HepG2 (cell line): Measurements from ENCODE around the gene SH3BP5. TPM values are rescaled to one million over a fixed set of nuclear protein-coding genes. Genes with fewer than 3 reads are reported as not detected.

Experiments used
- ATAC-seq: fragments of 200-7000 bp; cut with Tn5 transposase; 3 replicates; pipeline ENCODE4 v1.9.1; 2020; ENCODE audit warnings: mild to moderate bottlenecking, moderate library complexity
- BruUV-seq: library from RNA; stranded (reverse); fragments of 400-500 nt; replicated peaks from 2 replicates; lab custom pipeline; 2021; lab: Mats Ljungman, UMichigan
- CTCF ChIA-PET: fragments of 300-600 bp; formaldehyde crosslinking; extraction: SDS; loops from one replicate; lab custom pipeline; 2021; ENCODE audit warnings: low total read pairs, inconsistent platforms, low intra/inter-chr PET ratio; lab: Yijun Ruan, JAX
- POLR2A ChIA-PET: fragments of 350-600 bp; sonication (Branson Sonifier 250); formaldehyde crosslinking; loops from one replicate; lab custom pipeline; 2020; ENCODE audit warnings: antibody characterized with exemption, inconsistent platforms; lab: Yijun Ruan, JAX
- DNase-seq: peaks from one replicate; pipeline ENCODE4 v3.0.0-alpha.2; 2015; ENCODE audit warnings: low spot score
- FAIRE-seq: peaks from 3 replicates; lab custom pipeline; 2011; peaks lifted over from hg19 to GRCh38; lab: Jason Lieb, UNC
- H2AFZ ChIP-seq: one replicate; pipeline ENCODE4 v1.6.1; 2011; ENCODE audit warnings: low read length, inconsistent platforms
- H3K27ac ChIP-seq: fragments of 300-600 bp; 3 replicates; pipeline ENCODE4 v1.8.0; 2011; ENCODE audit warnings: mixed run types, mild to moderate bottlenecking, mixed read lengths, low read length, inconsistent platforms; ENCODE audit not compliant: insufficient read depth; ENCODE audit errors: extremely low read length
- H3K27me3 ChIP-seq, 2 experiments: fragments of 200-600 bp in 1 of 2; 2 replicates in 1 of 2; 3 replicates in 1 of 2; pipeline versions ENCODE4 v1.6.0 to v1.8.0; 2011; ENCODE audit warnings: low read length in 2 of 2, mild to moderate bottlenecking in 2 of 2, moderate library complexity in 2 of 2, inconsistent platforms in 1 of 2; ENCODE audit not compliant: insufficient read depth in 2 of 2, control insufficient read depth in 1 of 2
- H3K36me3 ChIP-seq, 2 experiments: fragments of 200-600 bp in 1 of 2; replicated peaks in 1 of 2; 2 replicates in 1 of 2; 3 replicates in 1 of 2; pipeline versions ENCODE4 v1.5.1 to v1.8.0; 2011; ENCODE audit warnings: low read length in 2 of 2, inconsistent platforms in 1 of 2; ENCODE audit not compliant: insufficient read depth in 2 of 2, control insufficient read depth in 1 of 2
- H3K4me1 ChIP-seq: 2 replicates; pipeline ENCODE4 v1.5.1; 2012; ENCODE audit warnings: low read length, inconsistent platforms; ENCODE audit not compliant: insufficient read depth
- H3K4me2 ChIP-seq: 2 replicates; pipeline ENCODE4 v1.6.0; 2011; ENCODE audit warnings: low read depth, low read length, inconsistent platforms
- H3K4me3 ChIP-seq, 3 experiments: fragments of 200-600 bp in 1 of 3; sonication (generic), shearing (Covaris generic) in 1 of 3; replicated peaks in 1 of 3; 2 replicates each; pipeline ENCODE4 v1.5.1; 2011 to 2016; ENCODE audit warnings: low read length in 3 of 3, inconsistent platforms in 2 of 3, low read depth in 2 of 3, mild to moderate bottlenecking in 2 of 3, control low read depth in 1 of 3, mixed read lengths in 1 of 3; ENCODE audit not compliant: insufficient read depth in 1 of 3
- H3K79me2 ChIP-seq: one replicate; pipeline ENCODE4 v1.6.1; 2011; ENCODE audit warnings: low read length, inconsistent platforms; ENCODE audit not compliant: insufficient read depth
- H3K9ac ChIP-seq: 2 replicates; pipeline ENCODE4 v1.6.0; 2011; ENCODE audit warnings: mild to moderate bottlenecking, low read depth, low read length, inconsistent platforms; ENCODE audit not compliant: insufficient read depth
- H3K9me3 ChIP-seq: 2 replicates; pipeline ENCODE4 v1.5.1; 2012; ENCODE audit warnings: mild to moderate bottlenecking, low read length
- H4K20me1 ChIP-seq: 2 replicates; pipeline ENCODE4 v1.6.0; 2011; ENCODE audit warnings: inconsistent platforms, mild to moderate bottlenecking, low read length, moderate library complexity; ENCODE audit not compliant: insufficient read depth
- ATRX ChIP-seq: sonication (generic); formaldehyde crosslinking; IDR thresholded peaks from 2 replicates; pipeline ENCODE4 v1.4.0; 2020; ENCODE audit warnings: missing genetic modification reagents, borderline replicate concordance
- GATA4 ChIP-seq: sonication (generic); IDR thresholded peaks from 2 replicates; pipeline ENCODE4 v1.6.1; 2016; ENCODE audit warnings: antibody characterized with exemption, low read depth, borderline replicate concordance
- GLI4 ChIP-seq: sonication (generic); formaldehyde crosslinking; IDR thresholded peaks from 2 replicates; pipeline ENCODE4 v1.5.1; 2020; ENCODE audit warnings: missing genetic modification reagents, mild to moderate bottlenecking, moderate library complexity, borderline replicate concordance
- IRF2 ChIP-seq: IDR thresholded peaks from 2 replicates; pipeline ENCODE4 v1.6.1; 2018; ENCODE audit warnings: missing genetic modification reagents, missing compliant biosample characterization
- MLLT10 ChIP-seq: sonication (generic); formaldehyde crosslinking; IDR thresholded peaks from 2 replicates; pipeline ENCODE4 v1.4.0; 2020; ENCODE audit warnings: missing genetic modification reagents
- MYC ChIP-seq: sonication (generic); formaldehyde crosslinking; IDR thresholded peaks from 2 replicates; pipeline ENCODE4 v1.9.0; 2021; ENCODE audit warnings: missing genetic modification reagents, borderline replicate concordance
- NFIB ChIP-seq: sonication (generic); formaldehyde crosslinking; IDR thresholded peaks from 2 replicates; pipeline ENCODE4 v1.9.0; 2021; ENCODE audit warnings: missing genetic modification reagents, mild to moderate bottlenecking, borderline replicate concordance
- ZNF75D ChIP-seq: sonication (generic); formaldehyde crosslinking; IDR thresholded peaks from 2 replicates; pipeline ENCODE4 v1.8.1; 2023; ENCODE audit warnings: missing genetic modification reagents, mild to moderate bottlenecking, borderline replicate concordance
- ZNF761 ChIP-seq: sonication (generic); formaldehyde crosslinking; conservative IDR thresholded peaks from 2 replicates; pipeline ENCODE4 v1.4.0; 2020; ENCODE audit warnings: mild to moderate bottlenecking, missing genetic modification reagents
- WGBS: methylation state at CpG from one replicate; pipeline ENCODE4 v1.1.6; 2017; ENCODE audit warnings: low lambda C conversion rate; 5-methylcytosine and 5-hydroxymethylcytosine counted together
- in situ Hi-C: cut with HindIII; loops from 2 replicates; pipeline ENCODE4 v1.10.0; 2017; ENCODE audit warnings: low pct_unique_long_range_greater_than_20kb; ENCODE audit not compliant: extremely low pct_ligation_motif_present
- intact Hi-C: fragments of 100-400 bp; cut with micrococcal nuclease; formaldehyde crosslinking; loops from one replicate; pipeline ENCODE4 v1.10.0; 2022; ENCODE audit not compliant: unreplicated experiment
- polyA plus RNA-seq, 8 experiments: library from polyadenylated mRNA; depleted of rRNA in 3 of 8; stranded (reverse) in 7 of 8; unstranded in 1 of 8; fragments of >200 nt; fragmentation: Illumina TruSeq in 4 of 8; extraction: Trizol in 4 of 8; gene quantifications; 2 replicates each; pipeline versions ENCODE4 v1.2.1 to v1.2.3, GENCODE V29; 2011 to 2016; ENCODE audit warnings: low read depth in 4 of 8, missing spikeins in 1 of 8, mixed read lengths in 1 of 8; ENCODE audit not compliant: insufficient read depth in 1 of 8
- total RNA-seq, 5 experiments: library from RNA; depleted of rRNA; stranded (reverse); fragments of >200 nt; fragmentation: Illumina TruSeq; extraction: Trizol; gene quantifications; 2 replicates each; pipeline ENCODE4 v1.2.3, GENCODE V29; 2016; ENCODE audit warnings: low read depth in 1 of 5
- TF ChIP-seq, protein P1 (sequence below): sonication (generic); formaldehyde crosslinking; IDR thresholded peaks from 2 replicates; pipeline ENCODE4 v1.4.0; 2020; ENCODE audit warnings: mild to moderate bottlenecking, missing genetic modification reagents
- TF ChIP-seq, protein P2 (sequence below): sonication (generic); formaldehyde crosslinking; conservative IDR thresholded peaks from 2 replicates; pipeline ENCODE4 v1.4.0; 2020; ENCODE audit warnings: missing genetic modification reagents
- TF ChIP-seq, protein P3 (sequence below): sonication (generic); formaldehyde crosslinking; IDR thresholded peaks from 2 replicates; pipeline ENCODE4 v1.8.1; 2023; ENCODE audit warnings: mild to moderate bottlenecking, missing genetic modification reagents, borderline replicate concordance

The SH3BP5 gene
- total and polyA plus RNA-seq, 2 of the 13 experiments (the other 11 are each of a cell fraction or from before 2014, with no cell fraction given): 0.09 to 0.16 TPM

DNA sequence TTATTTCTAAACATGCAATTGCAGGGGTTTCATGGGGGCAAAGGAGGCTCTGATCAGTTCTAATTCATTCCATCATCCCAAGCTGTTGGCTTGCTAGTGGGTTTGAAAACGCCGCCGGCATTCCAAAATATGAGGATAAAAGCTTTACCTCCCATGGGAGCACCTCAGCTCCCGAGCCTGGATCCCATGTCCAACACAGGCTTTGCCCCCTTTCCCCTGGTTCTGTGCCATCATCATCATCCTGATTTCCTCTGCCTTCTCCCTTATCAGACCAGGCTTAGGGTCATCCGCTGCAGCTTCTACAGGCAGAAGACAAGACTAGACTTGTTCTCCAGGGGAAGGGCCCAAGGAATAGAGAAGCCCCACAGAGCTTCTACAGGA, 25.4 kb downstream of the SH3BP5 start:
- intact Hi-C loops: no loop called here
- no TSS peak for BruUV-seq
- no peaks in the 10 kb centered on the region for H3K4me1 ChIP-seq
- ChIA-PET CTCF (no interaction called here), POLR2A (no interaction called here)
- DNase-seq (no peak), FAIRE-seq (no peak), ATAC-seq (no peak)
- no peak overlapping the region for H2AFZ ChIP-seq
- H3K36me3 ChIP-seq: no peaks in the 10 kb centered on the region
- 76% methylated on average over 5 of the region's 5 CpGs for WGBS
- TF ChIP-seq, protein P1, sequence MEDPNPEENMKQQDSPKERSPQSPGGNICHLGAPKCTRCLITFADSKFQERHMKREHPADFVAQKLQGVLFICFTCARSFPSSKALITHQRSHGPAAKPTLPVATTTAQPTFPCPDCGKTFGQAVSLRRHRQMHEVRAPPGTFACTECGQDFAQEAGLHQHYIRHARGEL: no peak
- TF ChIP-seq, protein P2, sequence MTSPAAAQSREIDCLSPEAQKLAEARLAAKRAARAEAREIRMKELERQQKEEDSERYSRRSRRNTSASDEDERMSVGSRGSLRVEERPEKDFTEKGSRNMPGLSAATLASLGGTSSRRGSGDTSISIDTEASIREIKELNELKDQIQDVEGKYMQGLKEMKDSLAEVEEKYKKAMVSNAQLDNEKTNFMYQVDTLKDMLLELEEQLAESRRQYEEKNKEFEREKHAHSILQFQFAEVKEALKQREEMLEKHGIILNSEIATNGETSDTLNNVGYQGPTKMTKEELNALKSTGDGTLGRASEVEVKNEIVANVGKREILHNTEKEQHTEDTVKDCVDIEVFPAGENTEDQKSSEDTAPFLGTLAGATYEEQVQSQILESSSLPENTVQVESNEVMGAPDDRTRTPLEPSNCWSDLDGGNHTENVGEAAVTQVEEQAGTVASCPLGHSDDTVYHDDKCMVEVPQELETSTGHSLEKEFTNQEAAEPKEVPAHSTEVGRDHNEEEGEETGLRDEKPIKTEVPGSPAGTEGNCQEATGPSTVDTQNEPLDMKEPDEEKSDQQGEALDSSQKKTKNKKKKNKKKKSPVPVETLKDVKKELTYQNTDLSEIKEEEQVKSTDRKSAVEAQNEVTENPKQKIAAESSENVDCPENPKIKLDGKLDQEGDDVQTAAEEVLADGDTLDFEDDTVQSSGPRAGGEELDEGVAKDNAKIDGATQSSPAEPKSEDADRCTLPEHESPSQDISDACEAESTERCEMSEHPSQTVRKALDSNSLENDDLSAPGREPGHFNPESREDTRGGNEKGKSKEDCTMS (CRISPR knock-in tag): no peak
- TF ChIP-seq ZNF761 (no peak), ZNF75D (CRISPR knock-in tag) (no peak), NFIB (no peak), MLLT10 (CRISPR knock-in tag) (no peak), MYC (CRISPR knock-in tag) (no peak), ATRX (CRISPR knock-in tag) (no peak), IRF2 (CRISPR knock-in tag) (no peak), GLI4 (CRISPR knock-in tag) (no peak), GATA4 (no peak)
- TF ChIP-seq, protein P3, sequence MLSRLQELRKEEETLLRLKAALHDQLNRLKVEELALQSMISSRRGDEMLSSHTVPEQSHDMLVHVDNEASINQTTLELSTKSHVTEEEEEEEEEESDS (CRISPR knock-in tag): no peak
- H3K27me3 ChIP-seq: no peaks in the 10 kb centered on the region
- no peaks in the 10 kb centered on the region for H4K20me1 ChIP-seq
- no peak overlapping the region for H3K27ac ChIP-seq
- no peaks in the 10 kb centered on the region for H3K9me3 ChIP-seq
- H3K4me3 ChIP-seq: no peak overlapping the region
- no peaks in the 10 kb centered on the region for H3K79me2 ChIP-seq
- no peak overlapping the region for H3K4me2 ChIP-seq
- H3K9ac ChIP-seq: no peak overlapping the region
- in situ Hi-C loops: no loop called here
